ENCODE data around the gene NSG1.
"Not testable (repeated sequence)": the region's sequence is repeated elsewhere in the genome, so short reads cannot be mapped to it uniquely, and the experiment has no call there.

The NSG1 gene

GRCh38 chr4:4433941-4434340, 47.0 kb downstream of the NSG1 start:
- no peak for DNase-seq (ENCODE audit: low spot score)

GRCh38 chr4:4436244-4436823, 49.4 kb downstream of the NSG1 start:
- no peak for DNase-seq (ENCODE audit: low spot score)

- no peak for DNase-seq (ENCODE audit: low spot score)
These were observed 51.0 kb downstream of the NSG1 start for GRCh38 chr4:4437798-4438470.

GRCh38 chr4:4438891-4439290, 52.0 kb downstream of the NSG1 start:
- DNase-seq (ENCODE audit: low spot score) = no peak

- DNase-seq (ENCODE audit: low spot score) = no peak
These were observed 52.9 kb downstream of the NSG1 start for GRCh38 chr4:4439782-4440181.

- no peak for DNase-seq (ENCODE audit: low spot score)
These were observed 53.6 kb downstream of the NSG1 start for GRCh38 chr4:4440333-4441061.

- no peak for DNase-seq (ENCODE audit: low spot score)
These were observed 56.9 kb downstream of the NSG1 start for GRCh38 chr4:4443821-4444220.

GRCh38 chr4:4446434-4446833, 59.5 kb downstream of the NSG1 start:
- DNase-seq (ENCODE audit: low spot score) = no peak

GRCh38 chr4:4455210-4455865, 68.4 kb downstream of the NSG1 start:
- no peak for DNase-seq (ENCODE audit: low spot score)

GRCh38 chr4:4456351-4456750, 69.4 kb downstream of the NSG1 start:
- DNase-seq (ENCODE audit: low spot score) = no peak

GRCh38 chr4:4456816-4457578, 70.1 kb downstream of the NSG1 start:
- no peak for DNase-seq (ENCODE audit: low spot score)

- no peak for DNase-seq (ENCODE audit: low spot score)
These were observed 71.1 kb downstream of the NSG1 start for GRCh38 chr4:4457803-4458553.

- DNase-seq (ENCODE audit: low spot score) = no peak
These were observed 72.3 kb downstream of the NSG1 start for GRCh38 chr4:4459181-4459580.

- DNase-seq (ENCODE audit: low spot score) = no peak
These were observed 73.9 kb downstream of the NSG1 start for GRCh38 chr4:4460759-4461158.

GRCh38 chr4:4461178-4461577, 74.3 kb downstream of the NSG1 start:
- DNase-seq (ENCODE audit: low spot score) = no peak

GRCh38 chr4:4461850-4462249, 74.9 kb downstream of the NSG1 start:
- no peak for DNase-seq (ENCODE audit: low spot score)

- DNase-seq (ENCODE audit: low spot score) = no peak
These were observed 76.1 kb downstream of the NSG1 start for GRCh38 chr4:4462970-4463369.

GRCh38 chr4:4465238-4465637, 78.3 kb downstream of the NSG1 start:
- not testable (repeated sequence) for DNase-seq (ENCODE audit: low spot score)
